Measurements from ENCODE around the gene CSGALNACT2.

GRCh38 chr10:43110338-43111071 lies 27.7 kb upstream of the CSGALNACT2 start:
- TF ChIP-seq CTCF (IDR thresholded peaks at IDR 0.05; ENCODE audit: low read depth, low read length, missing input control) (no peak), SP1 (IDR thresholded peaks at IDR 0.05) (no peak), JUND (IDR thresholded peaks at IDR 0.05) (no peak)
- TF ChIP-seq, protein P1, sequence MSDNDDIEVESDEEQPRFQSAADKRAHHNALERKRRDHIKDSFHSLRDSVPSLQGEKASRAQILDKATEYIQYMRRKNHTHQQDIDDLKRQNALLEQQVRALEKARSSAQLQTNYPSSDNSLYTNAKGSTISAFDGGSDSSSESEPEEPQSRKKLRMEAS (IDR thresholded peaks at IDR 0.05) = no peak
